Stimulated activated CD8-positive, alpha-beta memory T cell treated with anti-CD3 and anti-CD28 coated beads, Interleukin-7, amount 100 ng/mL, for 48 hours (primary cell): ENCODE measurements around the gene HIVEP3.

Experiments
- DNase-seq, 2 donors: peaks; one replicate each; pipeline ENCODE4 v3.0.0-alpha.2; 2020; ENCODE audit warnings: low read depth in 1 of 2; ENCODE audit errors: extremely low read depth in 1 of 2

Gene HIVEP3

DNA sequence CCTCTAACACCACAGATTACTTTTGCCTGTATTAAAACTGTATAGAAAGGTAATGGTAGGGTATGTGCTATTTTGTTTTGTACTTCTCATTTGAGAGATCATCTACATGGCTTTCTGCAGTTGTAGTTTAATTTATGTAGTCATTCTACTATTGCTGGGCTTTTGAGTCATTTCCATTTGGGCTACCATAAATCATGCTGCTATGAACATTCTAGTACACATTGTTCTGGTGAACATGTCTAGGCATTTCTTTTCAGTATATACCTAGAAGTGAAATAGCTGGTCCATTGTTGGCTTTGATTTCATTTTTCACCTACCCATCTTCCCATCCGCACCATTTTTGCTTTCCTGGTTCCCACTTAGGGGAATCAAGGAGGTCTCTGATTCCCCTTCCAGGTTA is 453.0 kb downstream of the HIVEP3 start:
- DNase-seq = no peak

DNA sequence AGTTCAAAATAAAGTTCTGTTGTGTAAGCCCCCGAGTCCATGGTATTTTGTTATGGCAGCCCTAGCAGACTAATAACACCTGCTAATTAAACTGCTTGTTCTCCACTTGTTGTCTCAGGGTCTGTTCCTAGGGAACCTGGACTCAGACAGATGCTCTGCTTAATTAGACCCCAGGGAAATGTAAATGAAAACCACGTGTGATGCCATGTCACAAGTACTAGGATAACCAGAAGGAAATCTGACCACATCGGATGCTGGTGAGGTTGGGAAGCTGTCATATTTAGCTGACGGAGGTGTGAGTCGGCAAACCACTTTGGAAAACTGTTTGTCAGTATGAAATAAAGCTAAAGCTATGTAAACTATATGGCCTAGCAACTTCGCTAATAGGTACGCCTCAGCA is 453.8 kb downstream of the HIVEP3 start:
- no peak for DNase-seq

DNA sequence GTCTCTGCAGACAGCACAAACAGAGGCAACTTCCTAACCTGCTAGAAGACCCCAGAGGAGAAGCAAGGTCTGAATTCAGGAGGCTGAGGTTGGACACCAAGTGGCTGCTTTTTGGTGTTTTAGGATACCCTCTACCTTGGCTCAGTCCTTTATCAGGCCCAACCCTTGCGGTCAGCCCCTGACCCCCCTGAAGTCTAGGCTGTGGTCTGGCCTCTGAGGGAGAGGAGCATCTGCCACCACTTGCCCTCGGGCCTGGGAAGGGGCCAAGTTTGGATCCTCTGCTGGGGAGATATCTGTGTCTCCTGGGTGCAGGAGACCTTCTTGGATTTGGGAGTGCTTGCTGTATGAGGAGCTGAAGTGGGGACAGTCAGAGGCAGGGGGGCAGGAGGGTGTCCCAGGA is 455.2 kb downstream of the HIVEP3 start:
- no peak for DNase-seq

- no peak for DNase-seq
These were observed 456.1 kb downstream of the HIVEP3 start for GRCh38 chr1:41462680-41463004.

DNA sequence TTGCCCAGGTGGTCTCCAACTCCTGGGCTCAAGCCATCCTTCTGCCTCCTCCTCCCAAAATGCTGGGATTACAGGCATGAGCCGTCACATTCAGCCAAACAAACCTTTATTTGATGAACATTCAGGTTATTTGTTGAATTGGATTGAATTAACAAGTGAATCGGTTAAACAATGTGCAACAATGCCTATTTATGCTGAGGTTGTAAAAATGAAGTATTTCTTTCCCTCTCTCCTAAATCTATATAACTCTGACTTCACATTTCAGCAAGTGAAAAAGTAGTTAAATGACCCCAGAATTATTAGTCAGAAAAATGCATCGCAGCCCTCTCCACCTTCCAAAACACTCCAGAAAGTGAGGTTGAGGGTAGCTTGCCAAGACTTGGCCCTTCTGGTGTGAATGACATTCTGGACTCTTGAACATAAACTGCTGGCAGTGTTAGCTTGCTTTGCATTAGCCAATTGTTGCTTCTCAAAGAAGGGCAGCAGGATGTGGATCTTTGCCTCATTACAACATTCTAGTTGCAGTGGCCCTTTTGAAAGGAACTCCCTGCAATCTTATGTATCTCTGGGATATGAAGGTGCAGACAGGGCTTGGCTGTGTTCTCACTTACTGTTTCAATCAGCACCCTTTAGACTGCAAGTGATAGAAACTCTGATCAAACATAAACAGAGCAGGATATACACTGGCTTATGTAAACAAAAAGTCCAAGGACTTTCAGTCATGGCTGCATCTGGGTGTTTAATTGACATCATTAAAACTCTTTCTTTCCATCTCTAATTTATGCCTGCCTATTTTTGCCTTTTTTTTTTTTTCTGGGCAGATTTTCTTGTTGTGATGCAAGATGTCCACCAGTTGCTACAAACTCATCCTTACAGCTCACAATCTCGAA is 456.7 kb downstream of the HIVEP3 start:
- DNase-seq = no peak

- no peak for DNase-seq
These were observed 461.7 kb downstream of the HIVEP3 start for GRCh38 chr1:41456847-41457540.
